KOPT-K1 (cell line): ENCODE data around the gene RAB21.

Experiments
- H3K27ac ChIP-seq: fragments of 200-600 bp; sonication (generic); 2 replicates; pipeline ENCODE4 v1.5.1; 2016; ENCODE audit warnings: antibody characterized with exemption, mild to moderate bottlenecking, low read depth, low read length; ENCODE audit not compliant: poor library complexity, severe bottlenecking
- H3K36me3 ChIP-seq: fragments of 200-600 bp; sonication (generic); 2 replicates; pipeline ENCODE4 v1.5.1; 2017; ENCODE audit warnings: antibody characterized with exemption, mild to moderate bottlenecking, low read length, moderate library complexity; ENCODE audit not compliant: insufficient read depth
- H3K9me3 ChIP-seq: fragments of 200-600 bp; sonication (generic); 2 replicates; pipeline ENCODE4 v1.5.1; 2017; ENCODE audit warnings: antibody characterized with exemption, low read length, mild to moderate bottlenecking; ENCODE audit not compliant: insufficient read depth, poor library complexity, severe bottlenecking

The RAB21 gene, protein sequence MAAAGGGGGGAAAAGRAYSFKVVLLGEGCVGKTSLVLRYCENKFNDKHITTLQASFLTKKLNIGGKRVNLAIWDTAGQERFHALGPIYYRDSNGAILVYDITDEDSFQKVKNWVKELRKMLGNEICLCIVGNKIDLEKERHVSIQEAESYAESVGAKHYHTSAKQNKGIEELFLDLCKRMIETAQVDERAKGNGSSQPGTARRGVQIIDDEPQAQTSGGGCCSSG

DNA sequence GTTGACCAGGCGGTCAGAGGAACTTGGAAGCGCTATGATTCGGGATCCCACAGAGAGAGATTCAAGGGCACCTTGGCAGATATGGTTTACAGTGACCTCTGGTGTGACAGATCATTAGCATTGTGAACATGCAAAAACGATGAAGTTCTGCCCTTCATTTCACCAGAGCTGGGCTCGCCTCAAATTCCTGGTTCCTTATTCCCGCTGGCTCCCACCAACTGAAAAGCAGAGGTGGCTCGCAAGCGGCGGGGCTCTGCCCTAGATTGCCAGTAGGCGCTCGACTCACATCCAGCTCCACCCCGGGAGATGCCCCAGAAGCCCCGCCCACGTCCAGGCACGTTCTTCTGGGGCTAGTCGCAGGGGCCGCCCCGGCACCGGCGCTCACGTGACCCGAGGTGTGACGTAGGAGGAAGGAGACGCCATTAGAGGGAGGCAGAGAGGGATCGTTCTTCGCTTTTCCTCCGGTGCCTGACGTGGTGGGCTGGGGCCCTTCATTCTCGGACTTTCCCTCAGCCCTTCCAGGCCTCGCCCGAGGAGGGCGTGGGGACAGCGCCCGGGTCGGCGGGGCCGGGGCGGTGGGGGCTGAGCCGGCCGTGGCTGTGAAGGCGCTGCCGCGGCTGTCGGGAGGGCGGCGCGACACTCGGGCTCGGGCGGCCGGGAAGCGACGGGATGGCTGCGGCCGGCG is at the start of gene RAB21:
Gene RAB21 (plus strand): TSS at position 403 of the 685 bp plus-strand sequence. CDS start 267 bp downstream, at position 670.
- Histone ChIP-seq H3K9me3 (peaks cover 18% of the 10 kb centered on the region), H3K27ac (peak within 1 kb of the TSS; percentile 75), H3K36me3 (peaks cover 30% of the 10 kb centered on the region)

DNA sequence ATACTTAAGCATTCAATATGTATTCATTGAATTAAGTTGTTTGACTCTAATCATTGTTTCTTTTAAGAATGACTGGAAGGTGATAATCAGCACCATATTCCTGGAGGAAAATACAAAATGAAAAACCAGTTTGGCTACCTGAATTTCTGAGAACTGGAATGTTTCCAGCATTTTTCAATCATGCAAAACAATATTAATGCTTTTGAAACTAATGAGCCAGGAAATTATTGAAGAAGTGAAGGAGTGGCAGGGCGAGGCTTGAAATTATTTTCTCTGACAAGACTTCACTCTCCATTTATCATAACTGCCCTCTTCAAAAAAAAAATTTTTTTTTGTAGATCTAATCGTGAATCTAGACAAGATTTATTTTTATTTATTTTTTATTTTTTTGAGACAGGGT is 49.7 kb upstream of the RAB21 start:
- Histone ChIP-seq H3K9me3 (no peaks in the 10 kb centered on the region), H3K36me3 (peaks cover 46% of the 10 kb centered on the region), H3K27ac (no peak overlapping the region)

DNA sequence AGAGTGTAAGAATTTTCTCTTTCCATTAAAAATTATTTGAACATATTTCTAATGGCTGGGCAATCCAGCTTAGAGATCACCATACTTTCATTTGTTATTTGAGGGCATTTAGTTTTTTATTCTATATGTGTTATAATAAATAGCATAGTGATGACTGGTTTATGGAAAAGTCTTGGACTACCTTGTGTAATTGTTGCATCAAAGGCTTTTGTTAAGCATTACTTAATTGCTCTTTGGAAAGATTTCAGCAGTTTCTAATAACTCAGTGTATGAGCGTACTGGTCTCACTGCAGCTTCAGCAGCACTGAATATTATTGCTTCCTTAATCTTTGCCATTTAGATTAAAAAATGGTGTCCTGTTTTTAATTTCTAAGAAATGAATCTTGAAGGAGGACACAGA is 46.0 kb upstream of the RAB21 start:
- Histone ChIP-seq H3K27ac (no peak overlapping the region), H3K36me3 (peaks cover 17% of the 10 kb centered on the region), H3K9me3 (peaks cover 10% of the 10 kb centered on the region)

DNA sequence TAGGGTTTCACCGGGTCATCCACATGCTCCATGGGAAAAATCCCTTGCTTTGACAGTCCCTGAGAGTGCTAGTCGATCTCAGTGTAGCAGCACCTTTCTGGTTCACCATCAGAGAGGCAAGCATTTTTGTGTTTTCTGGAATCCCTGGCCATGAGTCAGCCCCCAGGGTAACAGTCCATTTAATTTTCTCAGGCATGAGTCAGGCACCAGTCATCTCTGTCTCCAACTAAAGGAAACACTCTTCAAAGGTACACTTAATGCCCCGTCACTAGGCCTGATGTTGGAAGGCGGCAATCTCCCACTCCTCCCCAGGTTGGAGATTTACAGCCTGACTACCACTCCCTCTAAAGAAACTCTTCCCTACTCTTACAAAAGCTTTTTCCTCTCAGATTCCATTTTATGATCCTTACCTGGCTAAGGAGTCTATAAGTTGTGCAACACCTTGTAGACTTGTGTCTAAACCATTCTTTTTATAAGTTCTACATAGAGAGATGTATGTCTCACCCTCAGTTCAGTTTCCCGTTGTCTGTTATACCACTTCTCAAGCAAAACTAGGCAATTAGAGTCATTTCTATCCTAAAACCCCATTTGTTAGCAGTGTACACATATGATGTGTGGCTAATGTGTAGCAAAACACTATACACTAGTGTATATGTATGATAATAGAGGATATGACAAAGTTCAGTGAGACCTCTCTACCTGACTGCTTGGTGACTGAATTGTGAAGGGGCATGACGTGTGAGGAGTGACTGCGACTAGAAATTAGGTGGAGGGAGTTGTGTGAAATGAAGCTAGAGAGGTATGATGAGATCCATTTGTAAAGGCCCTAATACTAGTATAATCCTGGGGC is 44.2 kb upstream of the RAB21 start:
- no peak overlapping the region for H3K27ac ChIP-seq

DNA sequence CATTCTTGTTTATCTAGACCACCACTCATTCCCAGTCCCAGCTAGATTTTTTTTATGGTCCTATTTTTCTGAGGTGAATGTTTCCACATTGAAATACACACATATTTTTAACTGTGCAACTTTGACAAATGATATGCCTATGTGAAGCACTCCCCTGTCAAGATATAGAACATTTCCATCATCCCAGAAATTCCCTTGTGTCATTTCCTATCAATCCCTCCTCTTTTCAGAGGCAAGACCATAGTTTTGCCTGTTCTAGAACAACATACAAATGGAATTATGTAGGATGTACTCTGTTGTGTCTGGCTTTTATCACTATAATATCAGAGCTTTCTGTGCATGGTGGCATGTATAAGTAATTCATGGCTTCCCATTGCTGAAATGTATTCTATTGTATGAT is 36.1 kb upstream of the RAB21 start:
- peaks cover 13% of the 10 kb centered on the region for H3K9me3 ChIP-seq
- no peaks in the 10 kb centered on the region for H3K36me3 ChIP-seq
- no peak overlapping the region for H3K27ac ChIP-seq

More for the DNA sequence above, 44.2 kb upstream of the RAB21 start:
- 0 out of 2 replicates have a peak, but pooled peaks cover 4% of the 10 kb centered on the region for H3K36me3 ChIP-seq
- peaks cover 22% of the 10 kb centered on the region for H3K9me3 ChIP-seq

- peaks cover 2% of the 10 kb centered on the region for H3K9me3 ChIP-seq
- no peak overlapping the region for H3K27ac ChIP-seq
- H3K36me3 ChIP-seq = no peaks in the 10 kb centered on the region
These were observed 34.9 kb upstream of the RAB21 start for GRCh38 chr12:71719647-71720370.

DNA sequence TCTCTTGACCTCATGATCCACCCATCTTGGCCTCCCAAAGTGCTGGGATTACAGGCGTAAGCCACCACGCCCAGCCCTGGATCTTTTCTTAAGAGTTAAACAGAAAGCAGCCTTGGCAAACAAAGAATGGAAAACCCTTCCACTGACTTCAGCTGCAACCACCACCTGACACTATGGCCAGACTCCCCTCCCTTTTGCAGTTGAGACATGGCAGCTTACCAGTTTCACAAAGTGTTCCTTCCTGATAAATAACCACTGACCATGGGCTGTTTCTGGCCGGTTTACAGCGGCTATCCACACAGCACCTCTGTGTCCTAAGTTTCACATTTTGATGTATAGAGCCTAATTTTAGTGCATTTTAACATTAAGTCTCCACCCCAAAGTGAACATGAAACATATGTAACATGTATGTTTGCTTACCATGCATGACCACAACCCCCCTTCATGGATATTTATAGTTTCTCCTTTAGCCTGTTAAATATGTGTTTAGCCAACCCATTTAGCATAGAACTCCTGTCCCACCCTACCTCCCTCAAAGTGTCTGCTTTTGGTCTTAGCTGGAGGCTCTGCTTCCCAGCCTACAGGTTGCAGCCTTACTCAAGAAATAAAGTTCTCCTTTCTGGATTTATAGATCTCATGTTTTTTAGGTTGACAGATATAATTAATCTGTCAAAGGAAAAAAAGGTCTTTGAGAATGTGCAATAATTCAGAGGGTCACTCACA is 32.7 kb upstream of the RAB21 start:
- no peak overlapping the region for H3K27ac ChIP-seq
- no peaks in the 10 kb centered on the region for H3K36me3 ChIP-seq
- no peaks in the 10 kb centered on the region for H3K9me3 ChIP-seq

DNA sequence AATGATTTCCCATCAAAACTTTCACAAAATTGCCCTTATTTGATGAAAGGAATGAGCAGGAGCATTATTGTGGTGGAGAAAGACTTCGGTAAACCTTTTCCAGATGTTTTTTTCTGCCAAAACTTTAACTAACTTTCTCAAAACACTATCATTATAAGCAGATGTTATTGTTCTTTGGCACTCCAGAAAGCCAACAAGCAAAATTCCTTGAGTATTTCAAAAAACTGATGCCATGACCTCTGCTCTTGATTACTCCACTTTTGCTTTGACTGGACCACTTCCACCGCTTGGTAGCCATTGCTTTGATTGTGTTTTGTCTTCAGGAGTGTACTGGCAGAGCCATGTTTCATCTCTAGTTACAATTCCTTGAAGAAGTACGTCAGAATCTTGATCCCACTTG is 29.7 kb upstream of the RAB21 start:
- Histone ChIP-seq H3K36me3 (no peaks in the 10 kb centered on the region), H3K9me3 (no peaks in the 10 kb centered on the region), H3K27ac (no peak overlapping the region)

GRCh38 chr12:71726548-71726947 is 28.1 kb upstream of the RAB21 start:
- Histone ChIP-seq H3K9me3 (no peaks in the 10 kb centered on the region), H3K36me3 (no peaks in the 10 kb centered on the region), H3K27ac (no peak overlapping the region)

DNA sequence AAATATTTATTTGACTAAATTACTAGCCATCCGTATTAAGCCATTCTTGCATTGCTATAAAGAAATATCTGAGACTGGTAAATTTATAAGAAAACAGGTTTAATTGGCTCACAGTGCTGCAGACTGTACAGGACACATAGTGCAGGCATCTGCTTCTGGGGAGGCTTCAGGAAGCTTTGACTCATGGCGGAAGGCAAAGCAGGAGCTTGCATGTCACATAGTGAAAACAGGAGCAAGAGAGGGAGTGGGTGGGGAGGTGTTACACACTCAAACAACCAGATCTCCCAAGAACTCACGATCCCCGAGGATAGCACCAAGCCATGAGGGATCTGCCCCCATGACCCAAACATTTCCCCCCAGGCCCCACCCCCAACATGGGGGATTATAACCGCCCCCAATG is 26.7 kb upstream of the RAB21 start:
- Histone ChIP-seq H3K9me3 (no peaks in the 10 kb centered on the region), H3K36me3 (no peaks in the 10 kb centered on the region), H3K27ac (no peak overlapping the region)

DNA sequence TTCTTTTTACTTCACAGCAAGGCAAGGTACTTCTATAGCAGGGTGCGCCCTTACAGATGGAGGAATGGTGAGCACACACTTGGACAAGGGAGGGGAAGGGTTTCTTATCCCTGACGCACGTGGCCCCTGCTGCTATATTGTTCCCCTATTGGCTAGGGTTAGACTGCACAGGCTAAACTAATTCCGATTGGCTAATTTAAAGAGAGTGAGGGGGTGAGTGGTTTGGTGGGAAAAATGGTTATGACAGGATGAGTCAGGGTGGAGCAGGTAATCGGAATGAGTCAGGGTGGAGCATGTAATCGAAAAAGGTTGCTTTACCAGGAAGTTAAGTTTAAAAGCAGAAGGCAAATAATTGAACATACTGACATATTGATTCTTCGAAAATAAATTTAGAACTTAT is 23.7 kb upstream of the RAB21 start:
- Histone ChIP-seq H3K36me3 (no peaks in the 10 kb centered on the region), H3K9me3 (no peaks in the 10 kb centered on the region), H3K27ac (no peak overlapping the region)

DNA sequence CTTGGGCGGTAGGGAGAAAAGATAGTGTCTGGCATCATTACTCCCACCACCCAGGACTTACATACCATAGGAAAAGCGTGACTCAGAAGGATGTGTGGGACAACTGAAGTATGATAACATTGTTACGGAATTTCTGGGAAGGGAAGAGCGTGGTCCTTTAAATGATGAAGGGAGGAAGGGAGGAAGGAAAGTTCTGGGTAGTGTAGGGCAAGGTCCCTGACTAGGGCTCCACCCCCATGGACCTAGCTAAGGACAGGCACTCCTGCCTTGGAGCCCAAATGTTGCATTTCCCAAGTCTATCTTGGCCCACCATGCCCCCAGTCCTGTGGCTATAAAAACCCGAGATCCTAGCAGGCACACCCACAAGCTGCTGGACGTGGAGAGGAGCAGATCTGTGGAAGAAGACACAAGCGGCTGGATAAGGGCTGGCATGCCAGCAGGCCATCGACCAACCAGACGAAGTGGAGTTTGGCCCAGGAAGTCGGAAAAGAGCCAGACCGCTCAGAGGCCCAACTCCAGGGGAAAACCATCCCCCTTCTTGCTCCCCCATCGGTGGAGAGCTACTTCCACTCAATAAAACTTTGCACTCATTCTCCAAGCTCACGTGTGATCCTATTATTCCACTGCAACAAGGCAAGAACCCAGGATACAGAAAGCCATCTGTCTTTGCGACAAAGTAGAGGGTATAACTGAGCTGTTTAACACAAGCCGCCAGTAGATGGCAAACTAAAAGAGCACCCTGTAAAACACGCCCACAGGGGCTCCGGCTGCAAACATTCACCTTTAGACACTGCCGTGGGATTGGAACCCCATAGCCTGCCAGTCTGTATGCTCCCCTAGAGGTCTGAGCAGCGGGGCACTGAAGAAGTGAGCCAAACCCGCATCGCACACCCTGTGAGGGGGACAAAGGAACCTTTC is 23.0 kb upstream of the RAB21 start:
- Histone ChIP-seq H3K9me3 (no peaks in the 10 kb centered on the region), H3K27ac (no peak overlapping the region), H3K36me3 (no peaks in the 10 kb centered on the region)

- Histone ChIP-seq H3K9me3 (no peaks in the 10 kb centered on the region), H3K36me3 (no peaks in the 10 kb centered on the region), H3K27ac (no peak overlapping the region)
These were observed 22.3 kb upstream of the RAB21 start for GRCh38 chr12:71732357-71732712.

DNA sequence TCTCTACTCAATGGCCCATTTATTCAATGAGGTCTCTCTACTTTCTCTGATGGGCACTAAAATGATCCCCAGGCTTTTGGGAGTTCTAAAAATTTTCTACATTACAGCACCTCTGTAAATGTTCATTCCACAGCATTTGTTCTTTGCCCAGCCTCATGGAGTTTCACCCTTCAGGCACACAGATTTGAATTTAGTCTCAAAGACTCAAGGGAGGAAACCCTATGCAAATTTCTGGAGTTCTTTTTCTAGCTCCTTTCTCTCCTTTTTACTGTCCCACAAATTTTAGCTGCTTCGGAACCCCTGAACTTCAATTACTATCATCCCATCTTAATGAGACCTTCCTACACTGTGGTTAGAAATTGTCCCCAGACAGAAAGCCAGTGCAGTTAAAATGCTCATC is 17.5 kb upstream of the RAB21 start:
- Histone ChIP-seq H3K9me3 (no peaks in the 10 kb centered on the region), H3K36me3 (no peaks in the 10 kb centered on the region), H3K27ac (no peak overlapping the region)
